Hematopoietic multipotent progenitor cell (in vitro differentiated cells): ENCODE results near the gene SMOC2. TPM values are rescaled to one million over a fixed set of nuclear protein-coding genes. Genes with fewer than 3 reads are reported as not detected.

Experiments
- DNase-seq, 3 donors: peaks; one replicate each; pipeline ENCODE4 v3.0.0-alpha.2; 2011 to 2015; ENCODE audit warnings: low read depth in 2 of 3, low spot score in 2 of 3
- total RNA-seq: library from RNA; depleted of rRNA; stranded (reverse); fragments of >200 nt; gene quantifications from one replicate; pipeline ENCODE4 v1.2.3, GENCODE V29; 2012

The SMOC2 gene
- total RNA-seq, 1 donor, result under 0.01 TPM

GRCh38 chr6:168441434-168442391, 729 bp downstream of the SMOC2 start:
- DNase-seq, result no peak

- no peak for DNase-seq
These were observed 1.7 kb downstream of the SMOC2 start for GRCh38 chr6:168442646-168443045.

GRCh38 chr6:168447282-168447681, 6.3 kb downstream of the SMOC2 start:
- DNase-seq, result no peak

- DNase-seq, result no peak
These were observed 6.7 kb downstream of the SMOC2 start for GRCh38 chr6:168447700-168448099.

- no peak for DNase-seq
These were observed 7.4 kb downstream of the SMOC2 start for GRCh38 chr6:168448243-168448855.

GRCh38 chr6:168450917-168451316, 9.9 kb downstream of the SMOC2 start:
- DNase-seq, result no peak

- DNase-seq, result no peak
These were observed 11.0 kb downstream of the SMOC2 start for GRCh38 chr6:168451805-168452517.

GRCh38 chr6:168452685-168453377, 11.8 kb downstream of the SMOC2 start:
- no peak for DNase-seq

- no peak for DNase-seq
These were observed 15.0 kb downstream of the SMOC2 start for GRCh38 chr6:168455847-168456530.

GRCh38 chr6:168456907-168457652, 16.1 kb downstream of the SMOC2 start:
- DNase-seq, result no peak

- DNase-seq, result no peak
These were observed 16.6 kb downstream of the SMOC2 start for GRCh38 chr6:168457653-168457934.

- no peak for DNase-seq
These were observed 17.1 kb downstream of the SMOC2 start for GRCh38 chr6:168458101-168458500.

GRCh38 chr6:168459572-168459971, 18.6 kb downstream of the SMOC2 start:
- DNase-seq, result no peak

GRCh38 chr6:168462289-168462853, 21.4 kb downstream of the SMOC2 start:
- DNase-seq, result no peak

- no peak for DNase-seq
These were observed 23.6 kb downstream of the SMOC2 start for GRCh38 chr6:168464546-168464945.

GRCh38 chr6:168468045-168468444, 27.1 kb downstream of the SMOC2 start:
- no peak for DNase-seq

- no peak for DNase-seq
These were observed 28.5 kb downstream of the SMOC2 start for GRCh38 chr6:168469521-168469920.

- no peak for DNase-seq
These were observed 28.9 kb downstream of the SMOC2 start for GRCh38 chr6:168469926-168470325.

- no peak for DNase-seq
These were observed 31.4 kb downstream of the SMOC2 start for GRCh38 chr6:168472363-168472762.
